Thyroid gland (tissue), 4 donors: ENCODE results near the gene SUMO3. TPM values are rescaled to one million over a fixed set of nuclear protein-coding genes. Genes with fewer than 3 reads are reported as not detected.
A peak's percentile ranks its signal among the peaks of the same experiment; 100 is the strongest.

Source experiments
- DNase-seq, 2 donors: peaks; one replicate each; pipeline ENCODE4 v3.0.0-alpha.2; 2019
- H3K27ac ChIP-seq, 3 donors: fragments of 200-600 bp; sonication (generic); 1 replicate in 2 of 3; 2 replicates in 1 of 3; pipeline ENCODE4 v1.5.1; 2016 to 2019; ENCODE audit warnings: mild to moderate bottlenecking in 1 of 3, moderate library complexity in 1 of 3
- H3K27me3 ChIP-seq: fragments of 200-600 bp; sonication (generic); one replicate; pipeline ENCODE4 v1.5.1; 2019
- H3K36me3 ChIP-seq, 2 donors: fragments of 200-600 bp; sonication (generic); one replicate each; pipeline ENCODE4 v1.5.1; 2016 to 2019
- H3K4me1 ChIP-seq, 2 donors: fragments of 200-600 bp; sonication (generic); one replicate each; pipeline ENCODE4 v1.5.1; 2017 to 2019
- H3K4me3 ChIP-seq, 3 donors: fragments of 200-600 bp; sonication (generic); replicated peaks in 1 of 3; 1 replicate in 2 of 3; 2 replicates in 1 of 3; pipeline ENCODE4 v1.5.1; 2016; ENCODE audit warnings: mild to moderate bottlenecking in 1 of 3
- H3K9me3 ChIP-seq: fragments of 200-600 bp; sonication (generic); one replicate; pipeline ENCODE4 v1.5.1; 2017
- CTCF ChIP-seq, 6 experiments: fragments of 200-600 bp in 3 of 6; fragments of 450-650 bp in 3 of 6; sonication (generic) in 3 of 6; IDR thresholded peaks; one replicate each; pipeline ENCODE4 v1.5.1; 2016 to 2019; ENCODE audit warnings: antibody characterized with exemption in 6 of 6, mild to moderate bottlenecking in 2 of 6, inconsistent platforms in 1 of 6, moderate library complexity in 1 of 6
- POLR2A ChIP-seq, 2 donors: fragments of 450-650 bp; IDR thresholded peaks; one replicate each; pipeline ENCODE4 v1.6.1; 2017; ENCODE audit warnings: antibody characterized with exemption in 2 of 2, mild to moderate bottlenecking in 2 of 2, moderate library complexity in 1 of 2
- WGBS, 2 donors: methylation state at CpG; one replicate each; pipeline ENCODE4 v1.1.5; 2017; 5-methylcytosine and 5-hydroxymethylcytosine counted together
- intact Hi-C: fragments of 100-400 bp; cut with DNase I; formaldehyde crosslinking; loops from one replicate; pipeline ENCODE4 v1.15.1; 2023
- total RNA-seq, 4 donors: library from RNA; depleted of rRNA; stranded (reverse); fragments of >200 nt; gene quantifications; one replicate each; pipeline ENCODE4 v1.2.3, GENCODE V29; 2016

The SUMO3 gene
- total RNA-seq, 4 donors from 2014 or later: 65.7 to 127 (median 87.8) TPM

GRCh38 chr21:44785620-44786335, 32.1 kb downstream of the SUMO3 start:
- Histone ChIP-seq H3K4me1 (peaks cover 19 to 20% of the 10 kb centered on the region in 2 donors), H3K36me3 (no peaks in the 10 kb centered on the region), H3K9me3 (no peaks in the 10 kb centered on the region), H3K27ac (peak overlapping the region; percentile 16 to 59 (median 50)), H3K27me3 (no peaks in the 10 kb centered on the region), H3K4me3 (no peak overlapping the region)
- 39 to 42% methylated on average over 13 of the region's 13 CpGs for WGBS, 2 donors
- intact Hi-C loops: no loop called here
- DNase-seq: peak; percentile 36 to 56
- TF ChIP-seq CTCF (IDR thresholded peaks at IDR 0.05): no peak
- TF ChIP-seq POLR2A (IDR thresholded peaks at IDR 0.05): no peak

- 95% methylated on average over 6 of the region's 6 CpGs; no CpG with 5 or more reads in 1 of the 2 donors for WGBS, 2 donors
- Histone ChIP-seq H3K27ac (no peak overlapping the region), H3K9me3 (no peaks in the 10 kb centered on the region), H3K4me1 (peaks cover 19 to 20% of the 10 kb centered on the region in 2 donors), H3K4me3 (no peak overlapping the region), H3K27me3 (no peaks in the 10 kb centered on the region), H3K36me3 (no peaks in the 10 kb centered on the region)
- intact Hi-C loops: no loop called here
- no peak for TF ChIP-seq POLR2A (IDR thresholded peaks at IDR 0.05)
- TF ChIP-seq CTCF (IDR thresholded peaks at IDR 0.05): no peak
- no peak for DNase-seq
Observed at GRCh38 chr21:44784810-44785209, 33.1 kb downstream of the SUMO3 start.

- Histone ChIP-seq H3K27me3 (no peaks in the 10 kb centered on the region), H3K36me3 (no peaks in the 10 kb centered on the region), H3K4me1 (peaks cover 19 to 20% of the 10 kb centered on the region in 2 donors), H3K27ac (no peak overlapping the region), H3K4me3 (no peak overlapping the region), H3K9me3 (no peaks in the 10 kb centered on the region)
- TF ChIP-seq POLR2A (IDR thresholded peaks at IDR 0.05): no peak
- intact Hi-C loops: no loop called here
- DNase-seq: no peak
- WGBS, 2 donors: 85 to 98% methylated on average over 5 of the region's 5 CpGs
Observed at GRCh38 chr21:44783020-44783696, 34.7 kb downstream of the SUMO3 start.

GRCh38 chr21:44780767-44781459, 36.9 kb downstream of the SUMO3 start:
- H3K36me3 ChIP-seq: no peaks in the 10 kb centered on the region

More at GRCh38 chr21:44780767-44781459, 36.9 kb downstream of the SUMO3 start:
- TF ChIP-seq CTCF (IDR thresholded peaks at IDR 0.05) (no peak), POLR2A (IDR thresholded peaks at IDR 0.05) (no peak)
- Histone ChIP-seq H3K4me1 (peaks cover 11 to 14% of the 10 kb centered on the region in 2 donors), H3K27ac (no peak overlapping the region), H3K27me3 (no peaks in the 10 kb centered on the region), H3K9me3 (no peaks in the 10 kb centered on the region), H3K4me3 (no peak overlapping the region)
- intact Hi-C loops: no loop called here
- WGBS, 2 donors: 91 to 93% methylated on average over 16 of the region's 16 CpGs
- DNase-seq: no peak
